GM12872 (cell line): ENCODE measurements around the gene CIZ1.

Experiments
- CTCF ChIP-seq: IDR thresholded peaks from 3 replicates; pipeline ENCODE4 v1.5.1; 2011; ENCODE audit warnings: low read depth, mild to moderate bottlenecking, low read length, moderate library complexity; ENCODE audit not compliant: insufficient read depth

Gene CIZ1

GRCh38 chr9:128190013-128190412 lies 1.4 kb downstream of the CIZ1 start:
- TF ChIP-seq CTCF: no peak

- no peak for TF ChIP-seq CTCF
Measured at GRCh38 chr9:128188209-128188608, 3.2 kb downstream of the CIZ1 start.

GRCh38 chr9:128187361-128187760 lies 4.0 kb downstream of the CIZ1 start:
- no peak for TF ChIP-seq CTCF

- TF ChIP-seq CTCF: no peak
Measured at GRCh38 chr9:128185979-128186965, 5.1 kb downstream of the CIZ1 start.

GRCh38 chr9:128182893-128183588 lies 8.3 kb downstream of the CIZ1 start:
- no peak for TF ChIP-seq CTCF

- 0 out of 3 replicates have a peak, but pooled peaks have one; percentile 21 for TF ChIP-seq CTCF
Measured at GRCh38 chr9:128181480-128181879, 9.9 kb downstream of the CIZ1 start.

- TF ChIP-seq CTCF: no peak
Measured at GRCh38 chr9:128180447-128180846, 10.9 kb downstream of the CIZ1 start.
